Adrenal gland (tissue), 5 donors: ENCODE measurements around the gene GAK.

Experiments
- CTCF ChIP-seq, 6 experiments: fragments of 450-650 bp in 4 of 6; fragments of 200-600 bp in 2 of 6; sonication (generic) in 1 of 6; IDR thresholded peaks; 1 replicate in 5 of 6; 2 replicates in 1 of 6; pipeline versions ENCODE4 v1.5.1 to v1.8.0; 2016 to 2021; ENCODE audit warnings: antibody characterized with exemption in 6 of 6, mild to moderate bottlenecking in 2 of 6, moderate library complexity in 1 of 6
- POLR2A ChIP-seq, 2 donors: fragments of 450-650 bp; IDR thresholded peaks; one replicate each; pipeline ENCODE4 v1.6.1; 2017; ENCODE audit warnings: antibody characterized with exemption in 2 of 2, mild to moderate bottlenecking in 2 of 2, moderate library complexity in 1 of 2
- donor health status: DM: no; HTN: no; CAD: no.

GRCh38 chr4:946103-946450, 14.0 kb upstream of the GAK start:
- TF ChIP-seq POLR2A (IDR thresholded peaks at IDR 0.05) (no peak), CTCF (IDR thresholded peaks at IDR 0.05) (no peak)
